ACC112 (cell line): Measurements from ENCODE around the gene TMEM151B.

Experiments used
- H2AFZ ChIP-seq: fragments of 200-600 bp; sonication (generic); one replicate; pipeline ENCODE4 v1.6.0; 2017; ENCODE audit warnings: antibody characterized with exemption, low read length; ENCODE audit not compliant: unreplicated experiment
- H3K27ac ChIP-seq: fragments of 200-600 bp; sonication (generic); 2 replicates; pipeline ENCODE4 v1.5.1; 2014; ENCODE audit warnings: low read depth, mild to moderate bottlenecking, antibody characterized with exemption, low read length, moderate library complexity
- H3K27me3 ChIP-seq: fragments of 200-600 bp; sonication (generic); 2 replicates; pipeline ENCODE4 v1.6.1; 2014; ENCODE audit warnings: mild to moderate bottlenecking, antibody characterized with exemption, low read length, moderate library complexity, mixed read lengths; ENCODE audit not compliant: insufficient read depth
- H3K36me3 ChIP-seq: fragments of 200-600 bp; sonication (generic); 2 replicates; pipeline ENCODE4 v1.6.1; 2016; ENCODE audit warnings: mild to moderate bottlenecking, antibody characterized with exemption, low read length, moderate library complexity, mixed read lengths; ENCODE audit not compliant: insufficient read depth
- H3K4me1 ChIP-seq: fragments of 200-600 bp; sonication (generic); one replicate; pipeline ENCODE4 v1.6.1; 2016; ENCODE audit warnings: low read length, mixed read lengths; ENCODE audit not compliant: insufficient read depth, unreplicated experiment, control insufficient read depth
- H3K4me3 ChIP-seq: fragments of 200-600 bp; sonication (generic); 2 replicates; pipeline ENCODE4 v1.5.1; 2014; ENCODE audit warnings: mild to moderate bottlenecking, low read depth, low read length
- H3K79me2 ChIP-seq: fragments of 200-600 bp; sonication (generic); one replicate; pipeline ENCODE4 v1.6.0; 2016; ENCODE audit warnings: low read length; ENCODE audit not compliant: control insufficient read depth, unreplicated experiment, insufficient read depth

The TMEM151B gene

GRCh38 chr6:44276667-44277640, 6.7 kb downstream of the TMEM151B start:
- H3K27me3 ChIP-seq: peaks cover 63% of the 10 kb centered on the region

GRCh38 chr6:44277763-44278162, 7.5 kb downstream of the TMEM151B start:
- H3K27me3 ChIP-seq: peaks cover 60% of the 10 kb centered on the region
- H3K27ac ChIP-seq: no peak overlapping the region
- H3K36me3 ChIP-seq: no peaks in the 10 kb centered on the region
- no peak overlapping the region for H3K4me3 ChIP-seq
- peaks cover 6% of the 10 kb centered on the region for H3K4me1 ChIP-seq
- H2AFZ ChIP-seq: no peak overlapping the region
- H3K79me2 ChIP-seq: no peaks in the 10 kb centered on the region

More at GRCh38 chr6:44276667-44277640, 6.7 kb downstream of the TMEM151B start:
- H3K36me3 ChIP-seq: no peaks in the 10 kb centered on the region
- peaks cover 6% of the 10 kb centered on the region for H3K4me1 ChIP-seq
- H3K27ac ChIP-seq: no peak overlapping the region
- no peak overlapping the region for H3K4me3 ChIP-seq
- H2AFZ ChIP-seq: no peak overlapping the region
- H3K79me2 ChIP-seq: no peaks in the 10 kb centered on the region

GRCh38 chr6:44278315-44278714, 8.1 kb downstream of the TMEM151B start:
- Histone ChIP-seq H3K79me2 (no peaks in the 10 kb centered on the region), H3K4me1 (peaks cover 6% of the 10 kb centered on the region), H3K4me3 (no peak overlapping the region), H2AFZ (no peak overlapping the region), H3K27ac (no peak overlapping the region), H3K27me3 (peaks cover 60% of the 10 kb centered on the region), H3K36me3 (no peaks in the 10 kb centered on the region)

- Histone ChIP-seq H2AFZ (no peak overlapping the region), H3K79me2 (no peaks in the 10 kb centered on the region), H3K27ac (no peak overlapping the region), H3K36me3 (no peaks in the 10 kb centered on the region), H3K4me3 (no peak overlapping the region), H3K4me1 (peaks cover 6% of the 10 kb centered on the region), H3K27me3 (peaks cover 61% of the 10 kb centered on the region)
These were observed 8.8 kb downstream of the TMEM151B start for GRCh38 chr6:44278774-44279697.

- Histone ChIP-seq H3K27me3 (peaks cover 77% of the 10 kb centered on the region), H2AFZ (no peak overlapping the region), H3K27ac (no peak overlapping the region), H3K4me3 (no peak overlapping the region), H3K36me3 (no peaks in the 10 kb centered on the region), H3K4me1 (peaks cover under 1% of the 10 kb centered on the region), H3K79me2 (no peaks in the 10 kb centered on the region)
These were observed 13.9 kb downstream of the TMEM151B start for GRCh38 chr6:44284121-44284520.

GRCh38 chr6:44284867-44285266, 14.6 kb downstream of the TMEM151B start:
- Histone ChIP-seq H3K4me3 (no peak overlapping the region), H3K27me3 (peaks cover 84% of the 10 kb centered on the region)

GRCh38 chr6:44285552-44286284, 15.5 kb downstream of the TMEM151B start:
- Histone ChIP-seq H3K27ac (no peak overlapping the region), H3K27me3 (peaks cover 85% of the 10 kb centered on the region), H3K4me3 (no peak overlapping the region), H3K79me2 (no peaks in the 10 kb centered on the region), H3K36me3 (no peaks in the 10 kb centered on the region), H2AFZ (no peak overlapping the region), H3K4me1 (no peaks in the 10 kb centered on the region)

More at GRCh38 chr6:44284867-44285266, 14.6 kb downstream of the TMEM151B start:
- Histone ChIP-seq H3K27ac (no peak overlapping the region), H3K79me2 (no peaks in the 10 kb centered on the region), H3K4me1 (no peaks in the 10 kb centered on the region), H3K36me3 (no peaks in the 10 kb centered on the region), H2AFZ (no peak overlapping the region)

GRCh38 chr6:44286285-44286565, 16.0 kb downstream of the TMEM151B start:
- Histone ChIP-seq H3K36me3 (no peaks in the 10 kb centered on the region), H3K79me2 (no peaks in the 10 kb centered on the region), H3K27me3 (peaks cover 85% of the 10 kb centered on the region), H3K27ac (no peak overlapping the region), H2AFZ (no peak overlapping the region), H3K4me3 (no peak overlapping the region), H3K4me1 (no peaks in the 10 kb centered on the region)

GRCh38 chr6:44286747-44287146, 16.5 kb downstream of the TMEM151B start:
- no peak overlapping the region for H3K4me3 ChIP-seq
- no peak overlapping the region for H2AFZ ChIP-seq
- H3K4me1 ChIP-seq: no peaks in the 10 kb centered on the region
- H3K79me2 ChIP-seq: no peaks in the 10 kb centered on the region
- H3K36me3 ChIP-seq: no peaks in the 10 kb centered on the region
- H3K27me3 ChIP-seq: peaks cover 90% of the 10 kb centered on the region
- H3K27ac ChIP-seq: no peak overlapping the region

- peaks cover 84% of the 10 kb centered on the region for H3K27me3 ChIP-seq
- H3K36me3 ChIP-seq: no peaks in the 10 kb centered on the region
- no peak overlapping the region for H2AFZ ChIP-seq
These were observed 19.5 kb downstream of the TMEM151B start for GRCh38 chr6:44289726-44290260.

More at GRCh38 chr6:44289726-44290260, 19.5 kb downstream of the TMEM151B start:
- Histone ChIP-seq H3K79me2 (no peaks in the 10 kb centered on the region), H3K27ac (no peak overlapping the region), H3K4me1 (no peaks in the 10 kb centered on the region), H3K4me3 (no peak overlapping the region)
